Panc1 (cell line): ENCODE results near the gene PARP3. TPM values are rescaled to one million over a fixed set of nuclear protein-coding genes. Genes with fewer than 3 reads are reported as not detected.

Source experiments
- ATAC-seq: fragments of 200-7000 bp; cut with Tn5 transposase; 2 replicates; pipeline ENCODE4 v1.9.1; 2020; ENCODE audit warnings: mild to moderate bottlenecking, moderate library complexity
- BruUV-seq: library from RNA; stranded (reverse); fragments of 400-500 nt; replicated peaks from 2 replicates; lab custom pipeline; 2021; lab: Mats Ljungman, UMichigan
- CTCF ChIA-PET: fragments of 300-600 bp; sonication (Branson Sonifier 250); formaldehyde crosslinking; loops from one replicate; lab custom pipeline; 2022; ENCODE audit warnings: antibody characterized with exemption; lab: Charles Lee
- POLR2A ChIA-PET: fragments of 300-600 bp; sonication (Branson Sonifier 250); formaldehyde crosslinking; loops from one replicate; lab custom pipeline; 2022; ENCODE audit warnings: antibody characterized with exemption; lab: Charles Lee
- DNase-seq: peaks from one replicate; pipeline ENCODE4 v3.0.0-alpha.2; 2010; ENCODE audit warnings: low read depth, low spot score
- H3K27ac ChIP-seq: 2 replicates; pipeline ENCODE4 v1.5.1; 2011; ENCODE audit warnings: mild to moderate bottlenecking, low read length, inconsistent platforms
- H3K27me3 ChIP-seq: fragments of 200-500 bp; sonication (Bioruptor generic); 2 replicates; pipeline ENCODE4 v1.6.0; 2014; ENCODE audit warnings: low read length, inconsistent platforms; ENCODE audit not compliant: control insufficient read depth, insufficient read depth
- H3K36me3 ChIP-seq: fragments of 200-500 bp; sonication (Bioruptor generic); 2 replicates; pipeline ENCODE4 v1.5.1; 2014; ENCODE audit warnings: inconsistent platforms, mild to moderate bottlenecking, low read length, moderate library complexity; ENCODE audit not compliant: control insufficient read depth, insufficient read depth
- H3K4me1 ChIP-seq: 2 replicates; pipeline ENCODE4 v1.5.1; 2011; ENCODE audit warnings: inconsistent platforms, mild to moderate bottlenecking, low read length, moderate library complexity; ENCODE audit not compliant: control insufficient read depth, insufficient read depth
- H3K4me3 ChIP-seq, 2 experiments: 2 replicates each; pipeline ENCODE4 v1.5.1; 2011 to 2012; ENCODE audit warnings: low read depth in 2 of 2, low read length in 2 of 2, mild to moderate bottlenecking in 2 of 2, inconsistent platforms in 1 of 2, moderate library complexity in 1 of 2
- H3K9me3 ChIP-seq: fragments of 200-500 bp; sonication (Bioruptor generic); 2 replicates; pipeline ENCODE4 v1.5.1; 2014; ENCODE audit warnings: low read depth, mild to moderate bottlenecking, inconsistent platforms, low read length, moderate library complexity; ENCODE audit not compliant: control insufficient read depth, insufficient read depth
- POLR2AphosphoS5 ChIP-seq: IDR thresholded peaks from 2 replicates; pipeline ENCODE4 v1.6.1; 2012; ENCODE audit warnings: mild to moderate bottlenecking, low read depth, low read length, moderate library complexity
- SIN3A ChIP-seq: IDR thresholded peaks from 2 replicates; pipeline ENCODE4 v1.6.1; 2012; ENCODE audit warnings: low read depth, mild to moderate bottlenecking, low read length, moderate library complexity, borderline replicate concordance; ENCODE audit not compliant: insufficient read depth
- TCF7L2 ChIP-seq: IDR thresholded peaks from 2 replicates; pipeline ENCODE4 v1.6.1; 2011; ENCODE audit warnings: mild to moderate bottlenecking, low read depth, low read length, inconsistent platforms
- in situ Hi-C: cut with HindIII; loops from 2 replicates; pipeline ENCODE4 v1.10.0; 2016; ENCODE audit warnings: low sequenced_read_pairs, low pct_unique_long_range_greater_than_20kb
- intact Hi-C: fragments of 100-400 bp; cut with micrococcal nuclease; formaldehyde crosslinking; loops from one replicate; pipeline ENCODE4 v1.10.0; 2022; ENCODE audit not compliant: unreplicated experiment
- total RNA-seq: library from RNA; stranded (reverse); gene quantifications from one replicate; pipeline ENCODE4 v1.2.1, GENCODE V29; 2021; ENCODE audit not compliant: unreplicated experiment
- TF ChIP-seq, protein P1 (sequence below): fragments of 450-650 bp; IDR thresholded peaks from 2 replicates; pipeline ENCODE4 v1.5.1; 2017; ENCODE audit warnings: mild to moderate bottlenecking
- TF ChIP-seq, protein P2 (sequence below), 2 experiments: IDR thresholded peaks; 2 replicates each; pipeline ENCODE4 v1.6.1; 2011 to 2012; ENCODE audit warnings: low read depth in 2 of 2, control low read depth in 1 of 2, low read length in 1 of 2, mild to moderate bottlenecking in 1 of 2, moderate library complexity in 1 of 2; ENCODE audit not compliant: insufficient read depth in 1 of 2

Gene PARP3
- total RNA-seq, 1 experiment from 2014 or later: 16.1 TPM

DNA sequence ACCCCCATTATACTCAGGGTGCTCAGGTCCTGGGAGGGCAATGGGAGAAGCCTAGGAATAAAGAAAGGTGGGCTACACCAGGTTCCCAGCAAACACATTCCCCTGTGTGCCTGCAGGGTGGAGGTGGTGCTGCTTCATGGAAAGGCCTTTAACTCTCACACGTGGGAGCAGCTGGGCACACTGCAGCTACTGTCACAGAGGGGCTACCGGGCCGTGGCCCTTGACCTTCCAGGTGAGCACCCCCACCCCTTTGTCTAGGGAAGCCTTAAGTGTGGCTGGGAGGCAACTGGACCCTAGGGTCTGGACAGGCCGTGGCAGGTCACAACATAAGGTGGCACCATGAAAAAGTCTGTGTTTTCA lies 36.0 kb downstream of the PARP3 start:
- DNase-seq (no peak), ATAC-seq (no peak)
- peaks cover 20% of the 10 kb centered on the region for H3K4me1 ChIP-seq
- no TSS peak for BruUV-seq
- no peaks in the 10 kb centered on the region for H3K9me3 ChIP-seq
- in situ Hi-C loops: no loop called here
- no peaks in the 10 kb centered on the region for H3K27me3 ChIP-seq
- POLR2A ChIA-PET: no interaction called here
- no peak overlapping the region for H3K27ac ChIP-seq
- H3K4me3 ChIP-seq: no peak overlapping the region
- intact Hi-C loops: no loop called here
- CTCF ChIA-PET: no interaction called here
- H3K36me3 ChIP-seq: no peaks in the 10 kb centered on the region; the same call in 1 of the 2 replicates
- TF ChIP-seq, protein P1, sequence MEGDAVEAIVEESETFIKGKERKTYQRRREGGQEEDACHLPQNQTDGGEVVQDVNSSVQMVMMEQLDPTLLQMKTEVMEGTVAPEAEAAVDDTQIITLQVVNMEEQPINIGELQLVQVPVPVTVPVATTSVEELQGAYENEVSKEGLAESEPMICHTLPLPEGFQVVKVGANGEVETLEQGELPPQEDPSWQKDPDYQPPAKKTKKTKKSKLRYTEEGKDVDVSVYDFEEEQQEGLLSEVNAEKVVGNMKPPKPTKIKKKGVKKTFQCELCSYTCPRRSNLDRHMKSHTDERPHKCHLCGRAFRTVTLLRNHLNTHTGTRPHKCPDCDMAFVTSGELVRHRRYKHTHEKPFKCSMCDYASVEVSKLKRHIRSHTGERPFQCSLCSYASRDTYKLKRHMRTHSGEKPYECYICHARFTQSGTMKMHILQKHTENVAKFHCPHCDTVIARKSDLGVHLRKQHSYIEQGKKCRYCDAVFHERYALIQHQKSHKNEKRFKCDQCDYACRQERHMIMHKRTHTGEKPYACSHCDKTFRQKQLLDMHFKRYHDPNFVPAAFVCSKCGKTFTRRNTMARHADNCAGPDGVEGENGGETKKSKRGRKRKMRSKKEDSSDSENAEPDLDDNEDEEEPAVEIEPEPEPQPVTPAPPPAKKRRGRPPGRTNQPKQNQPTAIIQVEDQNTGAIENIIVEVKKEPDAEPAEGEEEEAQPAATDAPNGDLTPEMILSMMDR: no peak
- TF ChIP-seq SIN3A (no peak), TCF7L2 (no peak), POLR2AphosphoS5 (no peak)

DNA sequence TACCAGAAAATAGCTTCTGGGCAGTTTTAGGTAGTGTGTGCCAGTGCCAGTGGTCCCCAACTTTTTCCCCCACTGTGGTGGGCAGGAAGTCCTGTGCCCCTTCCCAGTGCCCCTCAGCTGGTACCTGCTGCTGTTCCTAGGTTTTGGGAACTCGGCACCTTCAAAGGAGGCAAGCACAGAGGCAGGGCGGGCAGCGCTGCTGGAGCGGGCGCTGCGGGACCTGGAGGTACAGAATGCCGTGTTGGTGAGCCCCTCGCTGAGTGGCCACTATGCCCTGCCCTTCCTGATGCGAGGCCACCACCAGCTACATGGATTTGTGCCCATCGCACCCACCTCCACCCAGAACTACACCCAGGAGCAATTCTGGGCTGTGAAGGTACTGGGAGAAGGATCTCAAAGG lies 38.1 kb downstream of the PARP3 start:
- Histone ChIP-seq H3K4me1 (peaks cover 16% of the 10 kb centered on the region), H3K27me3 (no peaks in the 10 kb centered on the region), H3K4me3 (no peak overlapping the region), H3K27ac (no peak overlapping the region), H3K36me3 (no peaks in the 10 kb centered on the region), H3K9me3 (no peaks in the 10 kb centered on the region)
- POLR2A ChIA-PET: no interaction called here
- TF ChIP-seq TCF7L2 (no peak), POLR2AphosphoS5 (no peak), SIN3A (no peak)
- TF ChIP-seq, protein P1: no peak
- TF ChIP-seq, protein P2, sequence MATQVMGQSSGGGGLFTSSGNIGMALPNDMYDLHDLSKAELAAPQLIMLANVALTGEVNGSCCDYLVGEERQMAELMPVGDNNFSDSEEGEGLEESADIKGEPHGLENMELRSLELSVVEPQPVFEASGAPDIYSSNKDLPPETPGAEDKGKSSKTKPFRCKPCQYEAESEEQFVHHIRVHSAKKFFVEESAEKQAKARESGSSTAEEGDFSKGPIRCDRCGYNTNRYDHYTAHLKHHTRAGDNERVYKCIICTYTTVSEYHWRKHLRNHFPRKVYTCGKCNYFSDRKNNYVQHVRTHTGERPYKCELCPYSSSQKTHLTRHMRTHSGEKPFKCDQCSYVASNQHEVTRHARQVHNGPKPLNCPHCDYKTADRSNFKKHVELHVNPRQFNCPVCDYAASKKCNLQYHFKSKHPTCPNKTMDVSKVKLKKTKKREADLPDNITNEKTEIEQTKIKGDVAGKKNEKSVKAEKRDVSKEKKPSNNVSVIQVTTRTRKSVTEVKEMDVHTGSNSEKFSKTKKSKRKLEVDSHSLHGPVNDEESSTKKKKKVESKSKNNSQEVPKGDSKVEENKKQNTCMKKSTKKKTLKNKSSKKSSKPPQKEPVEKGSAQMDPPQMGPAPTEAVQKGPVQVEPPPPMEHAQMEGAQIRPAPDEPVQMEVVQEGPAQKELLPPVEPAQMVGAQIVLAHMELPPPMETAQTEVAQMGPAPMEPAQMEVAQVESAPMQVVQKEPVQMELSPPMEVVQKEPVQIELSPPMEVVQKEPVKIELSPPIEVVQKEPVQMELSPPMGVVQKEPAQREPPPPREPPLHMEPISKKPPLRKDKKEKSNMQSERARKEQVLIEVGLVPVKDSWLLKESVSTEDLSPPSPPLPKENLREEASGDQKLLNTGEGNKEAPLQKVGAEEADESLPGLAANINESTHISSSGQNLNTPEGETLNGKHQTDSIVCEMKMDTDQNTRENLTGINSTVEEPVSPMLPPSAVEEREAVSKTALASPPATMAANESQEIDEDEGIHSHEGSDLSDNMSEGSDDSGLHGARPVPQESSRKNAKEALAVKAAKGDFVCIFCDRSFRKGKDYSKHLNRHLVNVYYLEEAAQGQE (IDR thresholded peaks at IDR 0.05; ENCODE audit: insufficient read depth in 1 of 2, low read depth in 2 of 2, low read length in 1 of 2): no peak
- intact Hi-C loops: no loop called here
- BruUV-seq: no TSS peak
- in situ Hi-C loops: no loop called here
- ATAC-seq (no peak), DNase-seq (no peak)
- CTCF ChIA-PET: no interaction called here
